Fibroblast of lung (primary cell): ENCODE results near the gene FILIP1L. TPM values are rescaled to one million over a fixed set of nuclear protein-coding genes. Genes with fewer than 3 reads are reported as not detected.

Experiments used
- DNase-seq, 2 donors: peaks; one replicate each; pipeline versions ENCODE4 v3.0.0 to v3.0.0-alpha.2; 2010; ENCODE audit warnings: low read depth in 2 of 2
- H2AFZ ChIP-seq: 2 replicates; pipeline ENCODE4 v1.5.1; 2012; ENCODE audit warnings: low read length, control low read depth, inconsistent platforms
- H3K27ac ChIP-seq: 2 replicates; pipeline ENCODE4 v1.5.1; 2011; ENCODE audit warnings: low read length, control low read depth; ENCODE audit not compliant: insufficient read depth
- H3K27me3 ChIP-seq: 2 replicates; pipeline ENCODE4 v1.5.1; 2011; ENCODE audit warnings: mild to moderate bottlenecking, low read length; ENCODE audit not compliant: control insufficient read depth, insufficient read depth
- H3K36me3 ChIP-seq: 2 replicates; pipeline ENCODE4 v1.5.1; 2011; ENCODE audit warnings: low read length; ENCODE audit not compliant: control insufficient read depth, insufficient read depth
- H3K4me1 ChIP-seq: 2 replicates; pipeline ENCODE4 v1.5.1; 2011; ENCODE audit warnings: low read length; ENCODE audit not compliant: control insufficient read depth, insufficient read depth; ENCODE audit errors: extremely low read depth
- H3K4me2 ChIP-seq: 2 replicates; pipeline ENCODE4 v1.5.1; 2011; ENCODE audit warnings: low read length, control low read depth; ENCODE audit not compliant: insufficient read depth; ENCODE audit errors: extremely low read depth
- H3K4me3 ChIP-seq, 4 experiments: fragments of 200-600 bp in 1 of 4; sonication (generic) in 1 of 4; replicated peaks in 1 of 4; 2 replicates each; pipeline ENCODE4 v1.5.1; 2011 to 2016; ENCODE audit warnings: low read length in 4 of 4, low read depth in 3 of 4, mild to moderate bottlenecking in 3 of 4, control low read depth in 2 of 4, inconsistent platforms in 1 of 4, mixed read lengths in 1 of 4; ENCODE audit not compliant: insufficient read depth in 1 of 4; ENCODE audit errors: control extremely low read depth in 1 of 4
- H3K79me2 ChIP-seq: 2 replicates; pipeline ENCODE4 v1.5.1; 2012; ENCODE audit warnings: mild to moderate bottlenecking, low read length, inconsistent platforms; ENCODE audit not compliant: control insufficient read depth, insufficient read depth
- H3K9ac ChIP-seq: 2 replicates; pipeline ENCODE4 v1.5.1; 2011; ENCODE audit warnings: mild to moderate bottlenecking, low read length, control low read depth; ENCODE audit not compliant: insufficient read depth
- H3K9me3 ChIP-seq: 2 replicates; pipeline ENCODE4 v1.5.1; 2012; ENCODE audit warnings: low read depth, low read length; ENCODE audit not compliant: control insufficient read depth, insufficient read depth
- H4K20me1 ChIP-seq: 2 replicates; pipeline ENCODE4 v1.5.1; 2011; ENCODE audit warnings: low read length; ENCODE audit not compliant: control insufficient read depth, insufficient read depth; ENCODE audit errors: extremely low read depth
- CTCF ChIP-seq, 2 donors: IDR thresholded peaks in 1 of 2; conservative IDR thresholded peaks in 1 of 2; 1 replicate in 1 of 2; 2 replicates in 1 of 2; pipeline ENCODE4 v1.5.1; 2011 to 2012; ENCODE audit warnings: low read length in 2 of 2, control low read depth in 1 of 2, inconsistent platforms in 1 of 2, low read depth in 1 of 2, mild to moderate bottlenecking in 1 of 2
- EZH2 ChIP-seq: IDR thresholded peaks from 2 replicates; pipeline ENCODE4 v1.5.1; 2012; ENCODE audit warnings: low read length, control low read depth, mild to moderate bottlenecking; ENCODE audit errors: missing control alignments
- polyA plus RNA-seq, 2 donors: library from polyadenylated mRNA; depleted of rRNA in 1 of 2; stranded (reverse) in 1 of 2; unstranded in 1 of 2; fragments of >200 nt; gene quantifications; 2 replicates each; pipeline ENCODE4 v1.2.1, GENCODE V29; 2011 to 2012; ENCODE audit warnings: missing spikeins in 1 of 2
- total RNA-seq: library from RNA; depleted of rRNA; stranded (reverse); fragments of >200 nt; gene quantifications from 2 replicates; pipeline ENCODE4 v1.2.1, GENCODE V29; 2014

FILIP1L gene
- total and polyA plus RNA-seq, 2 donors (not counting 1 experiment from before 2014, with no cell fraction given) = 92.8 to 126 TPM

- Histone ChIP-seq H3K4me1 (no peaks in the 10 kb centered on the region), H2AFZ (no peak overlapping the region), H3K9me3 (no peaks in the 10 kb centered on the region), H3K79me2 (no peaks in the 10 kb centered on the region), H4K20me1 (no peaks in the 10 kb centered on the region), H3K4me2 (no peak overlapping the region), H3K27me3 (no peaks in the 10 kb centered on the region), H3K36me3 (no peaks in the 10 kb centered on the region), H3K27ac (no peak overlapping the region), H3K4me3 (no peak overlapping the region), H3K9ac (no peak overlapping the region)
- no peak for TF ChIP-seq EZH2
- TF ChIP-seq CTCF (conservative IDR thresholded peaks at IDR 0.05 in 1 of 2, IDR thresholded peaks at IDR 0.05 in 1 of 2; ENCODE audit: low read depth in 1 of 2, low read length in 2 of 2) = no peak
- no peak for DNase-seq
Measured at GRCh38 chr3:100151024-100151707, 36.9 kb upstream of the FILIP1L start.

- Histone ChIP-seq H4K20me1 (no peaks in the 10 kb centered on the region), H3K27me3 (no peaks in the 10 kb centered on the region), H3K9me3 (no peaks in the 10 kb centered on the region), H3K9ac (no peak overlapping the region), H3K4me2 (no peak overlapping the region), H3K36me3 (no peaks in the 10 kb centered on the region), H3K4me1 (no peaks in the 10 kb centered on the region), H2AFZ (no peak overlapping the region), H3K79me2 (no peaks in the 10 kb centered on the region), H3K27ac (no peak overlapping the region), H3K4me3 (no peak overlapping the region)
- DNase-seq = peak; percentile 35 to 65
- TF ChIP-seq EZH2 (no peak), CTCF (conservative IDR thresholded peaks at IDR 0.05 in 1 of 2, IDR thresholded peaks at IDR 0.05 in 1 of 2; ENCODE audit: low read depth in 1 of 2, low read length in 2 of 2) (no peak)
Measured at GRCh38 chr3:100150473-100150872, 36.2 kb upstream of the FILIP1L start.

- no peak for DNase-seq
Measured at GRCh38 chr3:100149713-100150415, 35.6 kb upstream of the FILIP1L start.

More at GRCh38 chr3:100149713-100150415, 35.6 kb upstream of the FILIP1L start:
- Histone ChIP-seq H3K4me1 (no peaks in the 10 kb centered on the region), H3K9ac (no peak overlapping the region), H3K79me2 (no peaks in the 10 kb centered on the region), H3K36me3 (no peaks in the 10 kb centered on the region), H4K20me1 (no peaks in the 10 kb centered on the region), H2AFZ (no peak overlapping the region), H3K4me3 (no peak overlapping the region), H3K27ac (no peak overlapping the region), H3K9me3 (no peaks in the 10 kb centered on the region), H3K27me3 (no peaks in the 10 kb centered on the region), H3K4me2 (no peak overlapping the region)
- no peak for TF ChIP-seq EZH2
- no peak for TF ChIP-seq CTCF (conservative IDR thresholded peaks at IDR 0.05 in 1 of 2, IDR thresholded peaks at IDR 0.05 in 1 of 2; ENCODE audit: low read depth in 1 of 2, low read length in 2 of 2)
